Amniotic stem cell (primary cell): ENCODE results near the gene PHLDA2.

Experiments used
- DNase-seq: peaks from one replicate; lab custom pipeline; 2025; lab: John Stamatoyannopoulos, UW

Gene PHLDA2

DNA sequence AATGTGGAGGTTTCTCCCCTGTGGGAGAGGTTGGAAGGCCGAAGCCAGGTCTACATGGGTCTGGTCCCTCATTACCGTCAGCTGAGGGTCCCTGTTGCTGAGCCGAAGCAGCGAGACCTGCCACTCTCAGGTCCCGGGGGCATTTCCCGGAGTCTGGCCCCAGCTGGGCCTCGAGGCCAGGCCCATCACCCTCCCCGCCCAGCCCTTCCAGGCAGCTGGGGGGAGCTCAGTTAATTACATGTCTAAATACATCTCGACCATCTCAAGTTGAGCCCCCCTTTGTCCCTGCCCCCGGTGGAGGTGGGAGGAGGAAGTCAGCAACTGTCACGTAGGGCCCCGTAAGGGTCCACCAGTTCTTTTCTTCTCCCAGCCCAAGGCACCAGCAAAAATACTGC, 47.2 kb downstream of the PHLDA2 start:
- DNase-seq: no peak

DNA sequence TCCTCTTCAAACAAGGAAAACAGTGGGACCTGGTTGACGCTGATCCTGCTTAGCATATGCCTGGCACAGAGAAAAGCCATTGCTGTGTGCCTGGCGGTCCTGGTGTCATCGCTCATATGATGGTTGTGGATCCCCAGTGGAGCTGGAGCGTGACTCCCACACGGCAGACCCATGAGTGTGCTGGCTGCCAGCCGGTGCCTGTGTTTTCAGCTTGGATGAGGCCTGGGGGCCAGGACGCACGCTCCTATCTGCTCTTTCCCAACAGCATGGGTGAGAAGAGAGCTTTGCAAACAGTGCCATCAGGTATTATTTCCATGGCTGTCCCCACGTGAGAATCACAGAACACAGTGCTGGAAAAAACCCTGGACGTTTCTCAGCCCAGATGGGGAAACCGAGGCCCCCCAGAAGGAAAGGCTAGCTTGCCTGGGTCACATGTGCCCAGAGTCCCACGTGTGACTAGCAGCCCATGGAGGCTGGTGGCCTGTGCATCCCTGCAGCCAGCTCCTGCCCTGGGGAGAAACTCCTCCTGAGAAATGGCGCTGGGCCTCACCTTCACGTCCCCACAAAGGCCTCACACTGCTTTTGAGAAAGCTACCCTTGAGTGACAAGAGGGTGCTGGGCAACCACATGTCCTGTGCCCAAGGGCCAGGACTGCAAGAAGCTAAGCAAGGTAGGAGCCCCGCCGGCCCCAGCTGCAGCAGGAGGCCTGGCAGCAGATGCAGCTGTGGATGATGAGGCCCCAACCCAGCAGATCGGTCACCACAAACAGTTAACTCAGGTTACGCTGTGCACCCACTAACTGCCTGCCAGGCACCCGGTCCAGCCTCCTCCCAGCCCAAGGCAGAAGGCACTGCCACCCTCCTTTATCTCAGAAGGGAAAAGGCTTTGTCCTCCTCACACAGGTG, 47.9 kb downstream of the PHLDA2 start:
- no peak for DNase-seq

DNA sequence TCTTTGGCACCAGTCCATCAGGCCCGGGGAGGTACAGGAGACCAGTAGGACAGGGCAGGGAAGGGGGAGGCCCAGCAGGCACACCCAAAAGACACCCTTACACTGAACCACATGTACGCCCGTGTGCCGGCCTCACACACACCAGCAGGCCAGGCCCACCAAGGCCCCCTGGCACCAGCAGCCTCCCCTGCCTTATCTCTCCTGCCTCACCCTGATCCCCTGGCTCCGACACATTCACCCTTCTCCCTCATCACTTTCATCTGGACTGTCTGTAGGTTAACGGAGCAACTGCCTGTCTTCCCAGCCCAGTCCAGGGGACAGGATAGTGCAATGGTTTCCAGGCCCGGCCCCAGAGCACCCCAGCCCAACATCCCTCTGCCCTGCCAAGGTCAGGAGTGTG, 48.6 kb downstream of the PHLDA2 start:
- DNase-seq: no peak

DNA sequence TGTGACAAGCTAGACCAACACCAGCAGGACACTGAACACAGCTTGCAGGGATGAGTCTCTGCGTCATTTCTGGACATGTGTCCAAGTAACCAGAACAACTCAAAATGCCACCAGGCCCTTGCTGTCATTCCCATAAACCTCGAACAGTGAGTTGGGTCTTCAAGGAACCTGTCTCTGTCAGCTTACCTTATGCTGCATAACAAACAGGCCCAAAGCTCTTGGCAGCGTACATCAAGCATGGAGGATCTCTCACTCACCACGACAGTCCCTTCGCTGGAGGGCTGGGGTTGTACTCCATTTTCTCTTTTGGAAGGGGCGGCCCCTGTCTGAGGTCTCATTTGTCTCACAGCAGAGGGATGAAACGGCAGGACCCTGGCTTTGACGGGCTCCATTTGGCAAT, 50.4 kb downstream of the PHLDA2 start:
- DNase-seq: no peak
